ENCODE results near the gene ABTB1. TPM values are rescaled to one million over a fixed set of nuclear protein-coding genes. Genes with fewer than 3 reads are reported as not detected.

Gene ABTB1
- total RNA-seq, 4 donors from 2014 or later: 19.5 to 114 (median 28.7) TPM

GRCh38 chr3:127666676-127667075 is 6.1 kb upstream of the ABTB1 start:
- no peak for TF ChIP-seq CTCF (IDR thresholded peaks at IDR 0.05)
- no peak for ATAC-seq (ENCODE audit: low FRiP score)
- DNase-seq (ENCODE audit: low spot score): peak; percentile 6

- DNase-seq (ENCODE audit: low spot score) (peak; percentile 10), ATAC-seq (ENCODE audit: low FRiP score) (no peak)
- TF ChIP-seq CTCF (IDR thresholded peaks at IDR 0.05): no peak
Observed at GRCh38 chr3:127667119-127667681, 5.6 kb upstream of the ABTB1 start.

- ATAC-seq (ENCODE audit: low FRiP score) (no peak), DNase-seq (ENCODE audit: low spot score) (no peak)
- no peak for TF ChIP-seq CTCF (IDR thresholded peaks at IDR 0.05)
Observed at GRCh38 chr3:127668906-127669305, 3.8 kb upstream of the ABTB1 start.

- ATAC-seq (ENCODE audit: low FRiP score) (no peak), DNase-seq (ENCODE audit: low spot score) (peak; percentile 15)
- no peak for TF ChIP-seq CTCF (IDR thresholded peaks at IDR 0.05)
Observed at GRCh38 chr3:127669541-127670228, 3.1 kb upstream of the ABTB1 start.

GRCh38 chr3:127670229-127670559 is 2.6 kb upstream of the ABTB1 start:
- TF ChIP-seq CTCF (IDR thresholded peaks at IDR 0.05): no peak
- DNase-seq (ENCODE audit: low spot score): no peak
- no peak for ATAC-seq (ENCODE audit: low FRiP score)

- TF ChIP-seq CTCF (IDR thresholded peaks at IDR 0.05): no peak
- DNase-seq (ENCODE audit: low spot score): peak; percentile 18
- ATAC-seq (ENCODE audit: low FRiP score): no peak
Observed at GRCh38 chr3:127670761-127671522, 1.8 kb upstream of the ABTB1 start.

Measured in omental fat pad (tissue), 4 donors.